ENCODE measurements around the gene ZBED1.

DNA sequence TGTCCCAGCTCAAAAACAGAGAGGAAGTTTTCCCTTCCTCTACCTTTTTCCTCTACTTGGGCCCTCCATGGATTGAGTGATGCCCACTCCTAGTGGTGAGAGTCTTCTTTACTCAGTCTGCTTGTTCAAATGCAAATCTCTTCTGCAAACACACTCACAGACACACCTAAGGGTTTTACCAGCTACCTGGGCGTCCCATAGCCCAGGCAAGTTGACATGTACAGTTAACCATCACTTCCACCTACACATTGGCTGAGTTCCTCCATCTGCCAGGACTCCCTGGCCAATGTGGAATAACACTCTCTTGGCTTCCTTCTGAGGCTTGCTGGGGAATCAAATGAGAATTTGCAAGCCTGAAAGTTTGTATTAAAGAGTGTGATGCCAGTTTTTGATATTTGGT lies 45.7 kb upstream of the ZBED1 start:
- TF ChIP-seq ZNF263 (CRISPR knock-in tag; IDR thresholded peaks at IDR 0.05; ENCODE audit: borderline replicate concordance) (no peak), TAL1 (IDR thresholded peaks at IDR 0.05) (no peak), CHD1 (IDR thresholded peaks at IDR 0.05; ENCODE audit: low read length) (no peak), CEBPB (tag; IDR thresholded peaks at IDR 0.05) (no peak), GTF2F1 (IDR thresholded peaks at IDR 0.05; ENCODE audit: low read depth, low read length) (no peak), FOS (IDR thresholded peaks at IDR 0.05; ENCODE audit: extremely low read depth, insufficient read length) (no peak)
- TF ChIP-seq, protein P1, sequence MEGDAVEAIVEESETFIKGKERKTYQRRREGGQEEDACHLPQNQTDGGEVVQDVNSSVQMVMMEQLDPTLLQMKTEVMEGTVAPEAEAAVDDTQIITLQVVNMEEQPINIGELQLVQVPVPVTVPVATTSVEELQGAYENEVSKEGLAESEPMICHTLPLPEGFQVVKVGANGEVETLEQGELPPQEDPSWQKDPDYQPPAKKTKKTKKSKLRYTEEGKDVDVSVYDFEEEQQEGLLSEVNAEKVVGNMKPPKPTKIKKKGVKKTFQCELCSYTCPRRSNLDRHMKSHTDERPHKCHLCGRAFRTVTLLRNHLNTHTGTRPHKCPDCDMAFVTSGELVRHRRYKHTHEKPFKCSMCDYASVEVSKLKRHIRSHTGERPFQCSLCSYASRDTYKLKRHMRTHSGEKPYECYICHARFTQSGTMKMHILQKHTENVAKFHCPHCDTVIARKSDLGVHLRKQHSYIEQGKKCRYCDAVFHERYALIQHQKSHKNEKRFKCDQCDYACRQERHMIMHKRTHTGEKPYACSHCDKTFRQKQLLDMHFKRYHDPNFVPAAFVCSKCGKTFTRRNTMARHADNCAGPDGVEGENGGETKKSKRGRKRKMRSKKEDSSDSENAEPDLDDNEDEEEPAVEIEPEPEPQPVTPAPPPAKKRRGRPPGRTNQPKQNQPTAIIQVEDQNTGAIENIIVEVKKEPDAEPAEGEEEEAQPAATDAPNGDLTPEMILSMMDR (IDR thresholded peaks at IDR 0.05 in 2 of 3, conservative IDR thresholded peaks at IDR 0.05 in 1 of 3; ENCODE audit: insufficient read depth in 2 of 3, low read depth in 1 of 3, low read length in 3 of 3): no peak
